K562 (cell line): ENCODE measurements around the gene SLC29A3. TPM values are rescaled to one million over a fixed set of nuclear protein-coding genes. Genes with fewer than 3 reads are reported as not detected.

Experiments used
- ATAC-seq: fragments of 200-7000 bp; cut with Tn5 transposase; 3 replicates; pipeline ENCODE4 v1.9.1; 2020; ENCODE audit warnings: moderate library complexity
- BruUV-seq: library from RNA; stranded (reverse); fragments of 400-500 nt; replicated peaks from 2 replicates; lab custom pipeline; 2021; lab: Mats Ljungman, UMichigan
- CTCF ChIA-PET: fragments of 300-600 bp; formaldehyde crosslinking; extraction: SDS; loops from one replicate; lab custom pipeline; 2021; ENCODE audit warnings: low intra/inter-chr PET ratio; lab: Yijun Ruan, JAX
- POLR2A ChIA-PET: fragments of 300-600, 350-650 bp; sonication (Branson Sonifier 250); formaldehyde crosslinking; extraction: SDS; loops from one replicate; lab custom pipeline; 2021; ENCODE audit warnings: antibody characterized with exemption, inconsistent platforms; lab: Yijun Ruan, JAX
- DNase-seq, 4 experiments: peaks; one replicate each; pipeline versions ENCODE4 v3.0.0 to v3.0.0-alpha.2; 2011 to 2018; ENCODE audit warnings: low spot score in 3 of 4, mixed read lengths in 3 of 4; ENCODE audit errors: extremely low read depth in 1 of 4
- FAIRE-seq: peaks from 2 replicates; lab custom pipeline; 2011; peaks lifted over from hg19 to GRCh38; lab: Jason Lieb, UNC
- H2AFZ ChIP-seq: 2 replicates; pipeline ENCODE4 v1.6.0; 2011; ENCODE audit warnings: low read depth, low read length, control low read depth, inconsistent platforms
- H3K27ac ChIP-seq: fragments of 200-600 bp; 3 replicates; pipeline ENCODE4 v1.8.0; 2011; ENCODE audit warnings: low read depth, mild to moderate bottlenecking, control low read depth, inconsistent platforms, low read length, moderate library complexity, mixed read lengths; ENCODE audit errors: extremely low read depth
- H3K27me3 ChIP-seq, 2 experiments: fragments of 300-600 bp in 1 of 2; 2 replicates in 1 of 2; 3 replicates in 1 of 2; pipeline versions ENCODE4 v1.6.0 to v1.8.0; 2011; ENCODE audit warnings: inconsistent platforms in 2 of 2, low read length in 2 of 2, mild to moderate bottlenecking in 1 of 2, mixed read lengths in 1 of 2, moderate library complexity in 1 of 2; ENCODE audit not compliant: control insufficient read depth in 2 of 2, insufficient read depth in 2 of 2
- H3K36me3 ChIP-seq: fragments of 300-600 bp; 3 replicates; pipeline ENCODE4 v1.8.0; 2011; ENCODE audit warnings: mild to moderate bottlenecking, low read length, inconsistent platforms; ENCODE audit not compliant: control insufficient read depth, insufficient read depth
- H3K4me1 ChIP-seq, 2 experiments: fragments of 200-600 bp in 1 of 2; replicated peaks in 1 of 2; 2 replicates in 1 of 2; 3 replicates in 1 of 2; pipeline versions ENCODE4 v1.5.1 to v1.8.0; 2011; ENCODE audit warnings: inconsistent platforms in 2 of 2, low read length in 2 of 2, mild to moderate bottlenecking in 1 of 2, mixed read lengths in 1 of 2, moderate library complexity in 1 of 2; ENCODE audit not compliant: control insufficient read depth in 2 of 2, insufficient read depth in 2 of 2
- H3K4me2 ChIP-seq: 2 replicates; pipeline ENCODE4 v1.6.1; 2011; ENCODE audit warnings: low read length, control low read depth, inconsistent platforms, mixed read lengths; ENCODE audit not compliant: insufficient read depth
- H3K4me3 ChIP-seq: fragments of 200-600 bp; sonication (generic), shearing (Covaris generic); 2 replicates; pipeline ENCODE4 v1.5.1; 2016; ENCODE audit warnings: control low read depth, inconsistent platforms
- H3K79me2 ChIP-seq: fragments of 200-600 bp; 3 replicates; pipeline ENCODE4 v1.8.0; 2011; ENCODE audit warnings: low read length, inconsistent platforms; ENCODE audit not compliant: control insufficient read depth, insufficient read depth
- H3K9ac ChIP-seq, 2 experiments: 2 replicates each; pipeline versions ENCODE4 v1.6.0 to v1.6.1; 2011; ENCODE audit warnings: low read depth in 2 of 2, low read length in 2 of 2, control low read depth in 1 of 2, inconsistent platforms in 1 of 2, mild to moderate bottlenecking in 1 of 2, mixed read lengths in 1 of 2; ENCODE audit not compliant: insufficient read depth in 1 of 2
- H3K9me1 ChIP-seq: one replicate; pipeline ENCODE4 v1.6.0; 2011; ENCODE audit warnings: inconsistent platforms, mild to moderate bottlenecking, low read length, moderate library complexity; ENCODE audit not compliant: control insufficient read depth, insufficient read depth
- H3K9me3 ChIP-seq: replicated peaks from 2 replicates; pipeline ENCODE4 v1.5.1; 2011; ENCODE audit warnings: low read depth, low read length, inconsistent platforms; ENCODE audit not compliant: control insufficient read depth, insufficient read depth
- H4K20me1 ChIP-seq: replicated peaks from 2 replicates; pipeline ENCODE4 v1.6.1; 2011; ENCODE audit warnings: low read length, inconsistent platforms, mixed read lengths; ENCODE audit not compliant: control insufficient read depth, insufficient read depth
- BCOR ChIP-seq: fragments of 450-650 bp; IDR thresholded peaks from 2 replicates; pipeline ENCODE4 v1.6.1; 2016
- NCOR1 ChIP-seq: fragments of 450-650 bp; IDR thresholded peaks from 2 replicates; pipeline ENCODE4 v1.6.1; 2016; ENCODE audit warnings: mild to moderate bottlenecking, moderate library complexity
- ZFP36 ChIP-seq: fragments of 150-350 bp; IDR thresholded peaks from 2 replicates; pipeline ENCODE4 v1.6.1; 2018; ENCODE audit warnings: low read length, low read depth; ENCODE audit not compliant: partially characterized antibody
- ZNF696 ChIP-seq: fragments of 250-450 bp; sonication (Bioruptor Pico); conservative IDR thresholded peaks from 2 replicates; pipeline ENCODE4 v1.4.0; 2020; ENCODE audit warnings: mild to moderate bottlenecking, moderate library complexity
- WGBS: fragments of 100-300 bp; shearing (Covaris generic); methylation state at CpG from one replicate; pipeline ENCODE4 v1.1.6; 2016; ENCODE audit warnings: low coverage, mixed read lengths; ENCODE audit not compliant: insufficient coverage; ENCODE audit errors: missing lambda C conversion rate; 5-methylcytosine and 5-hydroxymethylcytosine counted together
- in situ Hi-C: fragments of 300-500 bp; cut with MboI; formaldehyde crosslinking; loops from 4 replicates; pipeline ENCODE4 v1.15.0; 2018; ENCODE audit warnings: inconsistent platforms, mixed read lengths
- intact Hi-C: fragments of 100-400 bp; cut with micrococcal nuclease; formaldehyde crosslinking; loops from 2 replicates; pipeline ENCODE4 v1.14.2; 2022
- polyA plus RNA-seq, 8 experiments: library from polyadenylated mRNA; depleted of rRNA in 4 of 8; stranded (reverse) in 5 of 8; unstranded in 3 of 8; fragments of >200 nt; fragmentation: Nextera tagmentation in 2 of 8; fragmentation: Illumina TruSeq in 1 of 8; extraction: Ambion mirVana in 2 of 8; extraction: Trizol in 1 of 8; gene quantifications; 2 replicates each; pipeline versions ENCODE4 v1.2.1 to v1.2.3, GENCODE V29; 2011 to 2014; ENCODE audit warnings: inconsistent platforms in 1 of 8, missing spikeins in 1 of 8
- total RNA-seq, 7 experiments: library from RNA; depleted of rRNA in 6 of 7; stranded (reverse); fragments of >200 nt in 6 of 7; fragmentation: Illumina TruSeq in 2 of 7; extraction: Trizol in 2 of 7; gene quantifications; 2 replicates each; pipeline versions ENCODE4 v1.2.1 to v1.2.3, GENCODE V29; 2011 to 2021; ENCODE audit warnings: low replicate concordance in 1 of 7
- TF ChIP-seq, protein P1 (sequence below): fragments of 200-800 bp; sonication (Bioruptor generic); IDR thresholded peaks from 2 replicates; pipeline ENCODE4 v1.6.1; 2017; ENCODE audit warnings: missing genetic modification characterization, missing compliant biosample characterization

Gene SLC29A3
- total and polyA plus RNA-seq, 9 of the 15 experiments (the other 6 are each of a cell fraction or from before 2014, with no cell fraction given), result 2.1 to 10.7 (median 4.6) TPM

DNA sequence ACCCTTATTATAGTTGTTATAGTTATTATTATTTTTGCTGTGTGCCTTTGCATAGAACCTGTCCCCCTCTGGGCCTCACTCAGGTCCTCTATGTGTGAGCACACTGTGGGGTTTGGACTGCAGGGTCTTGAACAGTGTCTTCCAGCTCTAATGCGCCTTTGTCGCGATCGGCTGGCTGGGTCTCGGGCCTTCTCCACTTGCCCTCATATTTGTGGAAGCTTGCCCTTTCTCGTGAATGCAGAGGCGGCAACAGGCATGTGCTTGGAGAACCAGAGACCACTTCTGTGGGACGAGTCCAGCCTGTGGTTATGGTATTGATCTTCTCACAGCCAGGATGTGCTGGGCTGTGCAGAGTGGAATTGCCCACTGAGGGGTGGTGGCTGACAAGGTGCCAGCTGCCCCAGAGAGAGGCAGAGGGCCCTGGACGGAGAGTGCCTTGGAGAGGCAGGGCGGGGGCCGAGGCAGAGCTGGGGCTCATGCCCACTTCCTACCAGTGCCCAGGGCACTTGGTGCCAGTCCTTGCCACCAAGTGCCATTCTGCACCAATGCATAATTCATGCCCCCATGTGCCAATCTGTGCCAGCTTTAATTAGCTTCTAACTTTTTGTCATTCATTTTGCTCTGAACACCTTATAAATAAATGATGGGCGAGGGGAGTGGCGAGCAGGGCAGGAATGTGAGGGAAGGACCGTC, 70.9 kb downstream of the SLC29A3 start:
- ATAC-seq (no peak), DNase-seq (no peak), FAIRE-seq (no peak)
- Histone ChIP-seq H3K4me2 (no peak overlapping the region), H3K27ac (no peak overlapping the region), H4K20me1 (peaks cover 8% of the 10 kb centered on the region; the same call in 1 of the 2 replicates), H3K36me3 (no peaks in the 10 kb centered on the region), H3K79me2 (no peaks in the 10 kb centered on the region), H3K9me3 (no peaks in the 10 kb centered on the region), H2AFZ (no peak overlapping the region), H3K27me3 (peaks cover 41 to 63% of the 10 kb centered on the region in 2 experiments), H3K9me1 (no peaks in the 10 kb centered on the region), H3K4me3 (no peak overlapping the region), H3K4me1 (peaks cover 0 to 4% of the 10 kb centered on the region in 2 experiments; a peak in 2 of 5 replicates), H3K9ac (no peak overlapping the region)
- in situ Hi-C loops (loop anchor here (10.0 kb wide), 2 partner anchors 315 to 425 kb away; no protein-coding TSS in a partner anchor), intact Hi-C loops (no loop called here)
- peak; percentile 31 for TF ChIP-seq ZFP36
- peak; percentile 19; the same call in 1 of the 2 replicates for TF ChIP-seq BCOR
- TF ChIP-seq NCOR1, result no peak
- 5% methylated on average over 14 of the region's 14 CpGs for WGBS
- BruUV-seq, result no TSS peak
- CTCF ChIA-PET, result interaction anchor here (0.9 kb wide), 1 partner anchor 19 kb away, joined by 3 read pairs; no protein-coding TSS in a partner anchor
- POLR2A ChIA-PET, result interaction anchor here (0.6 to 2.0 kb wide), 4 partner anchors 9 to 115 kb away, joined by 3 to 6 read pairs (median 4); no protein-coding TSS in a partner anchor

DNA sequence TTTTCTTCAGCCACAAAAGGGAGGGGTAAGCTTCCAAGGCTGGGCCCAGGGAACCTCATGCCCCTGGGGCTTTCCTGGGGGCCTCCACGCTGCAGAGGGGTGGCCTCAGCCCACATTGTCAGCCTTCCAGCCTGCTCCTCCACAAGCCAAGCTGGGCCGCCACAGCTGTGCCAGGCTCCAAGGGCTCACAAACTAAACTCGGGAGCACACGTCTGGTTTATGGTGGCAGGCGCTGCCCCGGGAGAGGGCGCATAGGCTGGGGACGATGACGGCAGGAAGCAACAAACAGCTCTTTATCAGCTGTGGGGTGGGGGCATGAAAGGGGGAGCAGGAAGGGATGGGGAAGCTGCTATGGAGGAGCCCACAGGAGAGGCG, 71.4 kb downstream of the SLC29A3 start:
- Histone ChIP-seq H3K9ac (no peak overlapping the region), H3K4me3 (no peak overlapping the region), H3K9me3 (no peaks in the 10 kb centered on the region), H3K79me2 (no peaks in the 10 kb centered on the region), H3K4me2 (no peak overlapping the region), H3K36me3 (no peaks in the 10 kb centered on the region), H3K27ac (no peak overlapping the region), H4K20me1 (peaks cover 11% of the 10 kb centered on the region), H3K9me1 (no peaks in the 10 kb centered on the region), H3K4me1 (peaks cover 0 to 4% of the 10 kb centered on the region in 2 experiments; a peak in 2 of 5 replicates), H3K27me3 (peaks cover 47 to 68% of the 10 kb centered on the region in 2 experiments), H2AFZ (no peak overlapping the region)
- in situ Hi-C loops, result no loop called here
- DNase-seq (no peak), ATAC-seq (no peak), FAIRE-seq (no peak)
- BruUV-seq, result no TSS peak
- TF ChIP-seq, protein P1, sequence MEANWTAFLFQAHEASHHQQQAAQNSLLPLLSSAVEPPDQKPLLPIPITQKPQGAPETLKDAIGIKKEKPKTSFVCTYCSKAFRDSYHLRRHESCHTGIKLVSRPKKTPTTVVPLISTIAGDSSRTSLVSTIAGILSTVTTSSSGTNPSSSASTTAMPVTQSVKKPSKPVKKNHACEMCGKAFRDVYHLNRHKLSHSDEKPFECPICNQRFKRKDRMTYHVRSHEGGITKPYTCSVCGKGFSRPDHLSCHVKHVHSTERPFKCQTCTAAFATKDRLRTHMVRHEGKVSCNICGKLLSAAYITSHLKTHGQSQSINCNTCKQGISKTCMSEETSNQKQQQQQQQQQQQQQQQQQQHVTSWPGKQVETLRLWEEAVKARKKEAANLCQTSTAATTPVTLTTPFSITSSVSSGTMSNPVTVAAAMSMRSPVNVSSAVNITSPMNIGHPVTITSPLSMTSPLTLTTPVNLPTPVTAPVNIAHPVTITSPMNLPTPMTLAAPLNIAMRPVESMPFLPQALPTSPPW (CRISPR knock-in tag), result peak; percentile 50
- no peak for TF ChIP-seq ZNF696 (CRISPR knock-in tag)
- POLR2A ChIA-PET, result interaction anchor here (0.6 to 2.0 kb wide), 6 partner anchors 8 to 115 kb away, joined by 3 to 6 read pairs (median 4); no protein-coding TSS in a partner anchor
- CTCF ChIA-PET, result interaction anchor here (0.9 kb wide), 1 partner anchor 19 kb away, joined by 3 read pairs; no protein-coding TSS in a partner anchor
- WGBS, result 1% methylated on average over 10 of the region's 10 CpGs
- intact Hi-C loops, result no loop called here
